Central memory CD8-positive, alpha-beta T cell (primary cell): Measurements from ENCODE around the gene TBL3.

ENCODE experiments used
- ATAC-seq: fragments of 150-1000 bp; cut with Tn5 transposase; replicated peaks from 2 replicates; pipeline ENCODE4 v1.10.0; 2022; ENCODE audit warnings: mild to moderate bottlenecking, moderate FRiP score, moderate number of reproducible peaks; ENCODE audit not compliant: poor library complexity, severe bottlenecking; ENCODE audit errors: extremely low read depth
- DNase-seq, 2 donors: peaks; one replicate each; pipeline ENCODE4 v3.0.0; 2021; ENCODE audit warnings: low spot score in 2 of 2
- H3K27ac Mint-ChIP-seq: one replicate; pipeline ENCODE4 v1.8.0; 2022; ENCODE audit warnings: low read depth, mild to moderate bottlenecking, moderate library complexity, mixed read lengths
- H3K27me3 Mint-ChIP-seq: one replicate; pipeline ENCODE4 v1.8.0; 2022; ENCODE audit warnings: mixed read lengths
- H3K36me3 Mint-ChIP-seq: one replicate; pipeline ENCODE4 v1.8.0; 2022; ENCODE audit warnings: mild to moderate bottlenecking, moderate library complexity, mixed read lengths; ENCODE audit not compliant: insufficient read depth
- H3K4me1 Mint-ChIP-seq: one replicate; pipeline ENCODE4 v1.8.0; 2022; ENCODE audit warnings: mixed read lengths
- H3K4me3 Mint-ChIP-seq: one replicate; pipeline ENCODE4 v1.8.0; 2022; ENCODE audit warnings: mild to moderate bottlenecking, moderate library complexity, mixed read lengths
- H3K9me3 Mint-ChIP-seq: one replicate; pipeline ENCODE4 v1.8.0; 2022; ENCODE audit warnings: mixed read lengths

The TBL3 gene

GRCh38 chr16:2027024-2028010 is 55.5 kb downstream of the TBL3 start:
- peak; percentile 22 for ATAC-seq
- no peak overlapping the region for H3K27ac Mint-ChIP-seq
- H3K36me3 Mint-ChIP-seq, result peaks cover 5% of the 10 kb centered on the region
- DNase-seq, result no peak
- H3K27me3 Mint-ChIP-seq, result peaks cover 9% of the 10 kb centered on the region
- peak overlapping the region; percentile 63 for H3K4me3 Mint-ChIP-seq
- H3K4me1 Mint-ChIP-seq, result peaks cover 12% of the 10 kb centered on the region
- H3K9me3 Mint-ChIP-seq, result no peaks in the 10 kb centered on the region

DNA sequence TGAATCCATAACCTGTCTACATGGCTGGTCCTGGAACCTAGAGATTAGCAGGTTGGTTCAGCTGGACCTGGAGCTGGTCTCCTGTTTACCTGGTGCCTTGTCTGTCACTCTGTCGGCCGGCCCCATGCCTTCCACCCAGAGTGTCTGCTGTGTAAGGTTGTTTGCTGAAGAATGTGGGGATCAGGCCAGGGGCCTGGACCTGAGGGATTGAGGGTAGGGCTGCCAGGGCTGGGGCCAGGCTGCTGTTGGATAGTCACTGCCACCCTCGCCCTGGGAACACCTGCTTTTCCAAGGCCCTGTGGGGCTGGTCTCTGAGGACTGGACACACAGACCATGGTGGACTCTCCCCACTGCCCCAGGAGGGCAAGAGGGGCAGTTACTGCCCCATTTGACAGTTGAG is 56.3 kb downstream of the TBL3 start:
- Mint-ChIP-seq H3K4me3 (peak overlapping the region; percentile 63), H3K27ac (no peak overlapping the region), H3K36me3 (peaks cover 3% of the 10 kb centered on the region), H3K9me3 (no peaks in the 10 kb centered on the region), H3K4me1 (peaks cover 5% of the 10 kb centered on the region), H3K27me3 (peaks cover under 1% of the 10 kb centered on the region)
- DNase-seq (no peak), ATAC-seq (no peak)

DNA sequence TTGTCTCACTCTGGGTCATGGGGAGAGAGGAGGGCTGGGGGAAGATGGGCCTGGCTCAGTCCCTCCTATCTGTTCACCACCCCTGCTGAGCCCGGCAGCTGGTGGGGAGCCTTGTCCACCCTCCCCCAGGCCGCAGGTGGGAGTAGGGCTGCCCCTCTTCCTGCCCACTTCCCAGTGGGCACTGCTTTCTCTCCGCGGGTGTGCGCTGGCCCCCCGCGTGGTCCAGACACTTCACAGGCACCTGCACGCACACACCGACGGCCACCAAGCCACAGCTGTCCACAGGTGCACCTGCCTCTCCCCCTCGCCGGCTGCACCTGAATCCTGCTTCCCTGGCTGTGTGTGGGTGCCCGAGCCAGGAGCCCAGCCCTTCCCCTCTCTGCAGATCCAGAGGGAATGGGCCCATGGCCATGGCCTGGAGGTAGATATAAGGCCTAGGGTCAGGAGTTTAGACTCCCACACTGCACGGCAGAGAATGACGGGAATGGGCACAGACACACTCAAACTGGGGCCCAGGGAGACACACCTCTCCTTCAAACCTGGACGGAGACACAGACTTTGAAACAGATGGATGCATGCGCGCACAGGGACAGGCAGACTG is 56.9 kb downstream of the TBL3 start:
- DNase-seq (no peak), ATAC-seq (no peak)
- H3K36me3 Mint-ChIP-seq, result peaks cover 1% of the 10 kb centered on the region
- H3K9me3 Mint-ChIP-seq, result no peaks in the 10 kb centered on the region
- no peak overlapping the region for H3K27ac Mint-ChIP-seq
- no peaks in the 10 kb centered on the region for H3K4me1 Mint-ChIP-seq
- H3K27me3 Mint-ChIP-seq, result no peaks in the 10 kb centered on the region
- no peak overlapping the region for H3K4me3 Mint-ChIP-seq

- H3K27me3 Mint-ChIP-seq, result no peaks in the 10 kb centered on the region
- no peak for DNase-seq
- H3K36me3 Mint-ChIP-seq, result no peaks in the 10 kb centered on the region
- no peak overlapping the region for H3K27ac Mint-ChIP-seq
- ATAC-seq, result no peak
- H3K9me3 Mint-ChIP-seq, result no peaks in the 10 kb centered on the region
- no peak overlapping the region for H3K4me3 Mint-ChIP-seq
- no peaks in the 10 kb centered on the region for H3K4me1 Mint-ChIP-seq
These were observed 57.5 kb downstream of the TBL3 start for GRCh38 chr16:2029350-2029749.

GRCh38 chr16:2030036-2030435 is 58.2 kb downstream of the TBL3 start:
- Mint-ChIP-seq H3K27me3 (no peaks in the 10 kb centered on the region), H3K4me1 (no peaks in the 10 kb centered on the region), H3K27ac (no peak overlapping the region), H3K36me3 (no peaks in the 10 kb centered on the region), H3K9me3 (no peaks in the 10 kb centered on the region), H3K4me3 (no peak overlapping the region)
- no peak for DNase-seq
- ATAC-seq, result no peak

DNA sequence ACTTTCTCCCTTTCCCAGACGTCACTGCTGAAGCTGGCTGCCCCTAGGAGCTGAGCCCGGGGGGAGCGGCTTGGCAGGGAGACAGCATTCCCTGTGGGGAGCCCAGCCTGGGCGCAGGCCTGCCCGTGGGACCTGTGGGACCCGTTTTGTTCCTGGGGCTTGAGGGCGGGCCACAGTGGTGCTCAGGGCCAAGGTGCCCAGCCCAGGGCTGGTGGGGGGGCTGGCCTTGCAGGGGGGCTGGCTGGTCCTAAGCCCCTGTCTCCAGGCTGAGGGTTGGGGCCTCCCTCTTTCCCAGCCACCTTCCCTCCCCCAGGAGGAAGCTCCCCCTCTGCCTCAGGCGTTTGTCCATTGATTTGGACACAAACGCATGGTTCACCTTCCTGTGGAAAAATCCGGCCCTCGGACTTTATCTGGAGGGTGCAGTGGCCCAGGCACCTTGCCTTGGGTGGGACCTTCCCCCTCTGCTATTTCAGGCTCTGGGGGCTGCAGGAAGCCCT is 59.3 kb downstream of the TBL3 start:
- ATAC-seq (no peak), DNase-seq (no peak)
- Mint-ChIP-seq H3K9me3 (no peaks in the 10 kb centered on the region), H3K27ac (no peak overlapping the region), H3K4me3 (no peak overlapping the region), H3K36me3 (no peaks in the 10 kb centered on the region), H3K4me1 (no peaks in the 10 kb centered on the region), H3K27me3 (no peaks in the 10 kb centered on the region)
